HFF-Myc (cell line): ENCODE results near the gene STIMATE.

ENCODE experiments used
- DNase-seq: peaks from one replicate; pipeline ENCODE4 v3.0.0-alpha.2; 2011; ENCODE audit warnings: low read depth; ENCODE audit errors: extremely low read depth
- H3K4me3 ChIP-seq: replicated peaks from 2 replicates; pipeline ENCODE4 v1.5.1; 2011; ENCODE audit warnings: low read depth, mild to moderate bottlenecking, control low read depth, low read length
- CTCF ChIP-seq: IDR thresholded peaks from 2 replicates; pipeline ENCODE4 v1.5.1; 2012; ENCODE audit warnings: mild to moderate bottlenecking, low read depth, low read length, control low read depth; ENCODE audit errors: missing control alignments

Gene STIMATE

GRCh38 chr3:52912885-52913731, 15.8 kb upstream of the STIMATE start:
- no peak for TF ChIP-seq CTCF
- no peak for DNase-seq

GRCh38 chr3:52910823-52911222, 13.5 kb upstream of the STIMATE start:
- DNase-seq, result no peak
- H3K4me3 ChIP-seq, result no peak overlapping the region
- no peak for TF ChIP-seq CTCF

More at GRCh38 chr3:52912885-52913731, 15.8 kb upstream of the STIMATE start:
- no peak overlapping the region for H3K4me3 ChIP-seq

DNA sequence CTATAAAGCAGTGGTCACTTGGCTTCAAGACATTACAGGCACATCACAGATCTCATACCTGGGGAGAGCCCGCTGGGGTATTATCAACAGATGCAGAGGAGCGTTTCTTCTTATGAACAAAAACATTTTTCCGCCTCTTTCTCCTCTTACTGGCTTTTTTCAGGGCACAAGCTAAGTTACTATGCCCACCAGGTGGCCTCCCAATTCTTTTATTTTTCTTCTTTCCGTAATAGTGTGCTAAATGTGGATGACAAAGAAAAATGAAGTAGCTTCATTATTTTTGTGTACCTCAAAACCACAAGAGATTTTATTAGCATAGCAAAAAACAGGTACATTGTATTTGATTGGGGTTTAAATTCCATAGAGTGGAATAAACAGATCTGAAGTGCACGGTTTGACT, 10.1 kb upstream of the STIMATE start:
- no peak for TF ChIP-seq CTCF
- DNase-seq, result no peak
- H3K4me3 ChIP-seq, result no peak overlapping the region

GRCh38 chr3:52904552-52904951, 7.2 kb upstream of the STIMATE start:
- no peak for DNase-seq
- no peak for TF ChIP-seq CTCF

GRCh38 chr3:52904000-52904399, 6.7 kb upstream of the STIMATE start:
- no peak overlapping the region for H3K4me3 ChIP-seq
- no peak for TF ChIP-seq CTCF
- DNase-seq, result no peak

More at GRCh38 chr3:52904552-52904951, 7.2 kb upstream of the STIMATE start:
- H3K4me3 ChIP-seq, result no peak overlapping the region

GRCh38 chr3:52896613-52897012, 735 bp downstream of the STIMATE start:
- TF ChIP-seq CTCF, result no peak
- DNase-seq, result no peak
- peak overlapping the region; percentile 77 for H3K4me3 ChIP-seq
